Measurements from ENCODE around the gene CLEC16A.

DNA sequence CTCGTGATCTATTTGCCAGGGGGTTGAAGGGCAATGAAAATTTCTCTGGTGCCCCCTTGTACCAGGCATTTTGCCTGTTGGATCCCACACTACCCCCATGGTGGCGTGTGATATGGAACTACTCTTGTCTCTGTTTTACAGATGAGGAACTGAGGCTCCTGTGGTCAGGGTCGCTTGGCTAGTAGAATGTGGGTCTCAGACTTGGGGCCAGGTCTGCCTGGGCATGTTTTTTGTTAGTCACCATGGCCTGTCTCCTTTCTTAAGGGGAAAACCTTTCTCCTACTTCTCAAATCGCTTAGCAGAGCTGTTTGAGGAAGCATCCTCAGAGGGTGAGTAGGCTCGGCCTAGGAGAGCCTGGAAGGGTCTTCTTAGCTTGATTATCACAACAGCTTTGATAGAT is 51.2 kb downstream of the CLEC16A start:
- TF ChIP-seq POLR2A (IDR thresholded peaks at IDR 0.05; ENCODE audit: low read depth, low read length) (no peak), POLR2AphosphoS5 (IDR thresholded peaks at IDR 0.05; ENCODE audit: low read depth, low read length) (no peak), POU2F2 (IDR thresholded peaks at IDR 0.05; ENCODE audit: low read depth, low read length) (no peak), TAF1 (IDR thresholded peaks at IDR 0.05; ENCODE audit: low read depth, low read length) (no peak)

Measured in GM12891 (cell line).